Hippocampal formation (tissue), 2 donors: ENCODE results near the gene KIF16B.

ENCODE experiments used
- DNase-seq, 2 donors: peaks; one replicate each; lab custom pipeline; 2025; lab: John Stamatoyannopoulos, UW

KIF16B gene

GRCh38 chr20:16353417-16353781 lies 219.8 kb downstream of the KIF16B start:
- DNase-seq, result no peak

GRCh38 chr20:16352751-16353416 lies 220.4 kb downstream of the KIF16B start:
- DNase-seq, result no peak

- no peak for DNase-seq
Measured at GRCh38 chr20:16352321-16352720, 220.9 kb downstream of the KIF16B start.

GRCh38 chr20:16351415-16351814 lies 221.8 kb downstream of the KIF16B start:
- DNase-seq, result no peak

GRCh38 chr20:16350465-16350864 lies 222.8 kb downstream of the KIF16B start:
- no peak for DNase-seq

GRCh38 chr20:16349523-16350260 lies 223.6 kb downstream of the KIF16B start:
- no peak for DNase-seq

GRCh38 chr20:16346956-16347355 lies 226.3 kb downstream of the KIF16B start:
- no peak for DNase-seq

- no peak for DNase-seq
Measured at GRCh38 chr20:16337707-16338106, 235.5 kb downstream of the KIF16B start.

GRCh38 chr20:16327606-16328005 lies 245.6 kb downstream of the KIF16B start:
- DNase-seq, result no peak

GRCh38 chr20:16321291-16321690 lies 252.0 kb downstream of the KIF16B start:
- no peak for DNase-seq

- no peak for DNase-seq
Measured at GRCh38 chr20:16317445-16318362, 255.5 kb downstream of the KIF16B start.

- DNase-seq, result no peak
Measured at GRCh38 chr20:16316513-16316912, 256.7 kb downstream of the KIF16B start.

GRCh38 chr20:16314748-16315159 lies 258.5 kb downstream of the KIF16B start:
- DNase-seq, result no peak

GRCh38 chr20:16314320-16314719 lies 258.9 kb downstream of the KIF16B start:
- DNase-seq, result no peak

GRCh38 chr20:16313917-16314316 lies 259.3 kb downstream of the KIF16B start:
- no peak for DNase-seq

GRCh38 chr20:16312998-16313397 lies 260.2 kb downstream of the KIF16B start:
- no peak for DNase-seq

GRCh38 chr20:16311756-16312155 lies 261.5 kb downstream of the KIF16B start:
- peak in 1 of 2 donors; percentile 57 for DNase-seq

- no peak for DNase-seq
Measured at GRCh38 chr20:16308754-16309153, 264.5 kb downstream of the KIF16B start.

- no peak for DNase-seq
Measured at GRCh38 chr20:16302818-16303217, 270.4 kb downstream of the KIF16B start.

GRCh38 chr20:16301986-16302385 lies 271.3 kb downstream of the KIF16B start:
- DNase-seq, result no peak

- DNase-seq, result no peak
Measured at GRCh38 chr20:16299897-16300296, 273.4 kb downstream of the KIF16B start.

GRCh38 chr20:16296931-16297330 lies 276.3 kb downstream of the KIF16B start:
- DNase-seq, result no peak

GRCh38 chr20:16295534-16295933 lies 277.7 kb downstream of the KIF16B start:
- DNase-seq, result no peak
